HG03439 (cell line): ENCODE results near the gene PTPRN2.
"Not testable (repeated sequence)": the region's sequence is repeated elsewhere in the genome, so short reads cannot be mapped to it uniquely, and the experiment has no call there.

Experiments
- ATAC-seq: cut with Tn5 transposase; IDR thresholded peaks from one replicate; pipeline ENCODE4 v1.9.1; 2021; ENCODE audit warnings: mild to moderate bottlenecking, moderate library complexity; ENCODE audit not compliant: unreplicated experiment

The PTPRN2 gene

GRCh38 chr7:157995815-157996214, 591.8 kb downstream of the PTPRN2 start:
- ATAC-seq: no peak

GRCh38 chr7:157994319-157994718, 593.3 kb downstream of the PTPRN2 start:
- ATAC-seq: no peak

- no peak for ATAC-seq
Observed at GRCh38 chr7:157993406-157994105, 594.1 kb downstream of the PTPRN2 start.

GRCh38 chr7:157992511-157993160, 595.0 kb downstream of the PTPRN2 start:
- no peak for ATAC-seq

- no peak for ATAC-seq
Observed at GRCh38 chr7:157991761-157992160, 595.9 kb downstream of the PTPRN2 start.

GRCh38 chr7:157991351-157991750, 596.3 kb downstream of the PTPRN2 start:
- no peak for ATAC-seq

- no peak for ATAC-seq
Observed at GRCh38 chr7:157990881-157991250, 596.8 kb downstream of the PTPRN2 start.

GRCh38 chr7:157990226-157990880, 597.3 kb downstream of the PTPRN2 start:
- no peak for ATAC-seq

- no peak for ATAC-seq
Observed at GRCh38 chr7:157989589-157989988, 598.0 kb downstream of the PTPRN2 start.

- no peak for ATAC-seq
Observed at GRCh38 chr7:157987906-157988305, 599.7 kb downstream of the PTPRN2 start.

GRCh38 chr7:157986051-157986450, 601.6 kb downstream of the PTPRN2 start:
- ATAC-seq: no peak

GRCh38 chr7:157985636-157986035, 602.0 kb downstream of the PTPRN2 start:
- ATAC-seq: no peak

- ATAC-seq: no peak
Observed at GRCh38 chr7:157984423-157985163, 603.0 kb downstream of the PTPRN2 start.

- ATAC-seq: no peak
Observed at GRCh38 chr7:157983502-157984422, 603.9 kb downstream of the PTPRN2 start.

- no peak for ATAC-seq
Observed at GRCh38 chr7:157981778-157982177, 605.8 kb downstream of the PTPRN2 start.

GRCh38 chr7:157980774-157981173, 606.8 kb downstream of the PTPRN2 start:
- ATAC-seq: no peak

- not testable (repeated sequence) for ATAC-seq
Observed at GRCh38 chr7:157980341-157980731, 607.3 kb downstream of the PTPRN2 start.

GRCh38 chr7:157979636-157980340, 607.8 kb downstream of the PTPRN2 start:
- ATAC-seq: no peak

- no peak for ATAC-seq
Observed at GRCh38 chr7:157978766-157979165, 608.9 kb downstream of the PTPRN2 start.
